ENCODE data around the gene ACSS1.

The ACSS1 gene

GRCh38 chr20:24957326-24958016 is 100.5 kb downstream of the ACSS1 start:
- DNase-seq (ENCODE audit: low read depth, low spot score), result no peak

Measured in activated naive CD8-positive, alpha-beta T cell treated with anti-CD3 and anti-CD28 coated beads, Interleukin-2, amount 50 U/mL, for 16 hours (primary cell).